SK-N-SH treated with all-trans-retinoic acid at 6 μM for 48 hours (cell line): ENCODE results near the gene TMEM121B.

Source experiments
- ARNTL ChIP-seq: fragments of 450-650 bp; formaldehyde crosslinking; IDR thresholded peaks from 2 replicates; pipeline ENCODE4 v1.5.0; 2020; ENCODE audit warnings: low read depth, mild to moderate bottlenecking, moderate library complexity, borderline replicate concordance
- TF ChIP-seq, protein P1 (sequence below): fragments of 250-450 bp; sonication (Bioruptor Pico); IDR thresholded peaks from 2 replicates; pipeline ENCODE4 v1.8.0; 2020; ENCODE audit warnings: mild to moderate bottlenecking, moderate library complexity, borderline replicate concordance

DNA sequence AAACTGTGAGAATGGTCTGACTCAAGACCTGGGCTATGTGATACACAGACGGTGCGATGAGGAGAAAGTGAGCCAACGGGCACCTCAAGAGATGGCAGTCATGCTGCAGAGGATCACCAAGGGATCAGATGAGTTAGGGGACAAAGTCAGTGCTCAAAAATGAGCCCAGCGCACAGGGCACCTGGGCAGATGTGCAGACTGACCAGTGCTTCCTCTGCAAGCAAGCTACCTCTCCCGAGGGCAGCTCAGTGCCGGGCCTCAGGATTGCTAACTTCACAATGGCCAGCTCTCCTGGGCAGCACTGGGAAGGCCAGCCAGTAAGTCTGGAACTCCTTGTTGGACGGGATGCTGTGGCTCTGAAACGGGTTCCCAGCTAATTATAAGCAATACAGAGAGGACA is 22.7 kb upstream of the TMEM121B start:
- TF ChIP-seq ARNTL (CRISPR knock-in tag) = no peak
- TF ChIP-seq, protein P1, sequence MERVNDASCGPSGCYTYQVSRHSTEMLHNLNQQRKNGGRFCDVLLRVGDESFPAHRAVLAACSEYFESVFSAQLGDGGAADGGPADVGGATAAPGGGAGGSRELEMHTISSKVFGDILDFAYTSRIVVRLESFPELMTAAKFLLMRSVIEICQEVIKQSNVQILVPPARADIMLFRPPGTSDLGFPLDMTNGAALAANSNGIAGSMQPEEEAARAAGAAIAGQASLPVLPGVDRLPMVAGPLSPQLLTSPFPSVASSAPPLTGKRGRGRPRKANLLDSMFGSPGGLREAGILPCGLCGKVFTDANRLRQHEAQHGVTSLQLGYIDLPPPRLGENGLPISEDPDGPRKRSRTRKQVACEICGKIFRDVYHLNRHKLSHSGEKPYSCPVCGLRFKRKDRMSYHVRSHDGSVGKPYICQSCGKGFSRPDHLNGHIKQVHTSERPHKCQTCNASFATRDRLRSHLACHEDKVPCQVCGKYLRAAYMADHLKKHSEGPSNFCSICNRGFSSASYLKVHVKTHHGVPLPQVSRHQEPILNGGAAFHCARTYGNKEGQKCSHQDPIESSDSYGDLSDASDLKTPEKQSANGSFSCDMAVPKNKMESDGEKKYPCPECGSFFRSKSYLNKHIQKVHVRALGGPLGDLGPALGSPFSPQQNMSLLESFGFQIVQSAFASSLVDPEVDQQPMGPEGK (CRISPR knock-in tag) = no peak
